CD14-positive monocyte (primary cell): ENCODE data around the gene HUWE1. TPM values are rescaled to one million over a fixed set of nuclear protein-coding genes. Genes with fewer than 3 reads are reported as not detected.

Source experiments
- DNase-seq, 3 donors: peaks; one replicate each; pipeline ENCODE4 v3.0.0-alpha.2; 2011 to 2022
- H2AFZ ChIP-seq: 2 replicates; pipeline ENCODE4 v1.6.0; 2012; ENCODE audit warnings: mild to moderate bottlenecking, low read depth, low read length, inconsistent platforms; ENCODE audit not compliant: insufficient read depth, poor library complexity, severe bottlenecking
- H3K27ac ChIP-seq, 2 donors: 1 replicate in 1 of 2; 2 replicates in 1 of 2; pipeline ENCODE4 v1.5.1; 2012 to 2013; ENCODE audit warnings: low read length in 2 of 2, control low read depth in 1 of 2, inconsistent platforms in 1 of 2, low read depth in 1 of 2, mild to moderate bottlenecking in 1 of 2
- H3K27me3 ChIP-seq, 2 donors: one replicate each; pipeline versions ENCODE4 v1.6.0 to v1.6.1; 2011 to 2013; ENCODE audit warnings: low read length in 2 of 2; ENCODE audit not compliant: control insufficient read depth in 2 of 2, insufficient read depth in 2 of 2
- H3K36me3 ChIP-seq, 2 donors: replicated peaks in 1 of 2; 1 replicate in 1 of 2; 2 replicates in 1 of 2; pipeline versions ENCODE4 v1.5.1 to v1.6.1; 2012 to 2013; ENCODE audit warnings: low read length in 2 of 2, control low read depth in 1 of 2, inconsistent platforms in 1 of 2, mild to moderate bottlenecking in 1 of 2; ENCODE audit not compliant: insufficient read depth in 2 of 2, control insufficient read depth in 1 of 2
- H3K4me1 ChIP-seq, 2 donors: 1 replicate in 1 of 2; 2 replicates in 1 of 2; pipeline versions ENCODE4 v1.5.1 to v1.6.1; 2012 to 2013; ENCODE audit warnings: low read length in 2 of 2, control low read depth in 1 of 2, inconsistent platforms in 1 of 2, mild to moderate bottlenecking in 1 of 2, moderate library complexity in 1 of 2; ENCODE audit not compliant: insufficient read depth in 2 of 2, control insufficient read depth in 1 of 2
- H3K4me2 ChIP-seq: replicated peaks from 2 replicates; pipeline ENCODE3; 2012; ENCODE audit warnings: low read length, moderate library complexity, mild to moderate bottlenecking; ENCODE audit not compliant: poor library complexity, severe bottlenecking; ENCODE audit errors: extremely low read depth
- H3K4me3 ChIP-seq, 3 experiments: fragments of 200-600 bp in 1 of 3; sonication (generic) in 1 of 3; replicated peaks in 1 of 3; 1 replicate in 2 of 3; 2 replicates in 1 of 3; pipeline ENCODE4 v1.5.1; 2011 to 2013; ENCODE audit warnings: low read length in 3 of 3, mild to moderate bottlenecking in 3 of 3, control low read depth in 2 of 3, low read depth in 2 of 3, inconsistent platforms in 1 of 3, moderate library complexity in 1 of 3
- H3K79me2 ChIP-seq: 2 replicates; pipeline ENCODE4 v1.6.0; 2012; ENCODE audit warnings: mild to moderate bottlenecking, control low read depth, inconsistent platforms, low read length, moderate library complexity; ENCODE audit not compliant: insufficient read depth
- H3K9ac ChIP-seq: 2 replicates; pipeline ENCODE4 v1.6.0; 2017; ENCODE audit warnings: low read length, mild to moderate bottlenecking; ENCODE audit not compliant: insufficient read depth, poor library complexity, severe bottlenecking
- H3K9me3 ChIP-seq, 2 donors: replicated peaks in 1 of 2; 1 replicate in 1 of 2; 2 replicates in 1 of 2; pipeline versions ENCODE4 v1.5.1 to v1.6.1; 2012 to 2013; ENCODE audit warnings: low read length in 2 of 2, control low read depth in 1 of 2; ENCODE audit not compliant: control insufficient read depth in 1 of 2, insufficient read depth in 1 of 2
- H4K20me1 ChIP-seq: 2 replicates; pipeline ENCODE4 v1.6.0; 2012; ENCODE audit warnings: mild to moderate bottlenecking, low read length, control low read depth, moderate library complexity; ENCODE audit not compliant: insufficient read depth
- H3K27ac Mint-ChIP-seq, 7 donors: one replicate each; pipeline ENCODE4 v1.8.0; 2020; ENCODE audit warnings: mild to moderate bottlenecking in 7 of 7, mixed read lengths in 7 of 7, moderate library complexity in 6 of 7, inconsistent platforms in 2 of 7
- H3K27me3 Mint-ChIP-seq, 3 donors: one replicate each; pipeline ENCODE4 v1.8.0; 2021 to 2022; ENCODE audit warnings: low read depth in 3 of 3, mild to moderate bottlenecking in 3 of 3, mixed read lengths in 3 of 3, moderate library complexity in 3 of 3, inconsistent platforms in 1 of 3
- H3K36me3 Mint-ChIP-seq, 2 donors: one replicate each; pipeline ENCODE4 v1.8.0; 2020; ENCODE audit warnings: mixed read lengths in 2 of 2, inconsistent platforms in 1 of 2, mild to moderate bottlenecking in 1 of 2
- H3K4me1 Mint-ChIP-seq: one replicate; pipeline ENCODE4 v1.8.0; 2020; ENCODE audit warnings: mild to moderate bottlenecking, mixed read lengths
- H3K4me3 Mint-ChIP-seq, 2 donors: one replicate each; pipeline ENCODE4 v1.8.0; 2020; ENCODE audit warnings: mild to moderate bottlenecking in 2 of 2, mixed read lengths in 2 of 2, moderate library complexity in 1 of 2
- H3K9me3 Mint-ChIP-seq, 7 donors: one replicate each; pipeline ENCODE4 v1.8.0; 2020 to 2022; ENCODE audit warnings: mixed read lengths in 7 of 7, mild to moderate bottlenecking in 6 of 7, moderate library complexity in 6 of 7, inconsistent platforms in 2 of 7
- CTCF ChIP-seq: fragments of 200-600 bp; IDR thresholded peaks from one replicate; pipeline ENCODE4 v1.8.0; 2022; ENCODE audit warnings: antibody characterized with exemption, mild to moderate bottlenecking
- WGBS: methylation state at CpG from one replicate; pipeline ENCODE4 v1.1.5; 2013; ENCODE audit warnings: missing lambda C conversion rate; ENCODE audit not compliant: insufficient coverage; 5-methylcytosine and 5-hydroxymethylcytosine counted together
- intact Hi-C, 2 donors: fragments of 100-400 bp; cut with micrococcal nuclease; formaldehyde crosslinking; loops; one replicate each; pipeline versions ENCODE4 v1.15.0 to v1.15.1; 2023
- polyA plus RNA-seq, 3 donors: library from polyadenylated mRNA; depleted of rRNA in 1 of 3; unstranded in 2 of 3; stranded (reverse) in 1 of 3; fragments of 300-500 nt in 2 of 3; fragments of >200 nt in 1 of 3; fragmentation: Illumina TruSeq in 2 of 3; gene quantifications; 1 replicate in 2 of 3; 2 replicates in 1 of 3; pipeline ENCODE4 v1.2.3, GENCODE V29; 2012 to 2021

Gene HUWE1
- polyA plus RNA-seq, 3 donors, result 1.8 to 31.1 (median 4.3) TPM

DNA sequence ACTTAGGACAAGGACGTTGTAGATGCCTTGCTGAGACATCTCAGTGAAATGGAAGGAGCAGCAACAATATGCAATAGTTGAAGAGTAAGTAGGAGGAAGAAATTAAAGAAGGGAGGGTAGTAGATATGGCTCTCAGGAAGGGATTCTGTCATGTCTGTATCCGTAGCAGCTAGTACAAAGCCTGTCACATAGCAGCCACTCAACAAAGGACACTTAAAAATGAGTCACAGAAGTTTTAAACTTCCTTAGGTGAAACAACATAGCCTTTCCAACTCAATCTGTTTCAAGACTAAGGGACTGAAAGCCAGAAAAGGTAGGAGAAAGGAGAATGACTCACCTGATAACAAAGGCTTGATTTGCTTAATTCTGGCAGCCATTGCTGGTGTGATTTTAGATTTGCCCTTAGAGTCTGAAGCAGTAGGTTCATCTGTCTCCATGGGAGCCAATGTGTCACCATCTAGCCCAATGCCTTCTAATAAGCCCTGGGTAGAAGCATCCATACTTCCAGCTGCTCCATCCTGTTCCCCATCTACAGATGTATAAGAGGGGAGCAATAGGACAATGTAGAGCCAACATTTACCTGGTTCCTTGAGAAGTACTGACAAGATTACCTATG lies 86.6 kb downstream of the HUWE1 start:
- peaks cover 3% of the 10 kb centered on the region for H4K20me1 ChIP-seq
- intact Hi-C loops, result loop anchor here in 1 of 2 donors (10.0 kb wide), 1 partner anchor 45 kb away; no protein-coding TSS in a partner anchor
- H3K36me3 ChIP-seq, result peaks cover 63 to 71% of the 10 kb centered on the region in 2 donors
- no peak overlapping the region for H3K4me2 ChIP-seq
- H2AFZ ChIP-seq, result no peak overlapping the region
- no peak for TF ChIP-seq CTCF
- H3K4me3 Mint-ChIP-seq, result no peak overlapping the region
- H3K79me2 ChIP-seq, result no peaks in the 10 kb centered on the region
- H3K27me3 ChIP-seq, result peaks cover 0 to 5% of the 10 kb centered on the region in 2 donors
- H3K36me3 Mint-ChIP-seq, result peaks cover 39 to 55% of the 10 kb centered on the region in 2 donors
- H3K4me1 Mint-ChIP-seq, result peaks cover 8% of the 10 kb centered on the region
- H3K27ac Mint-ChIP-seq, result no peak overlapping the region
- DNase-seq, result no peak
- H3K4me1 ChIP-seq, result peaks cover 6 to 7% of the 10 kb centered on the region in 2 donors
- no peak overlapping the region for H3K27ac ChIP-seq
- H3K9ac ChIP-seq, result no peak overlapping the region
- peaks cover 0 to 11% (median 0%) of the 10 kb centered on the region in 3 donors for H3K27me3 Mint-ChIP-seq
- H3K4me3 ChIP-seq, result no peak overlapping the region
- peaks cover 0 to 2% (median 0%) of the 10 kb centered on the region in 7 donors for H3K9me3 Mint-ChIP-seq
- no peaks in the 10 kb centered on the region for H3K9me3 ChIP-seq
- 100% methylated on average over 1 of the region's 2 CpGs for WGBS

- intact Hi-C loops, result no loop called here
Measured at GRCh38 chrX:53598169-53598568, 88.3 kb downstream of the HUWE1 start.

More at GRCh38 chrX:53598169-53598568, 88.3 kb downstream of the HUWE1 start:
- Mint-ChIP-seq H3K4me1 (peaks cover 10% of the 10 kb centered on the region), H3K36me3 (peaks cover 32 to 59% of the 10 kb centered on the region in 2 donors), H3K9me3 (peaks cover 0 to 1% (median 0%) of the 10 kb centered on the region in 7 donors), H3K27me3 (peaks cover 0 to 10% (median 0%) of the 10 kb centered on the region in 3 donors), H3K4me3 (no peak overlapping the region), H3K27ac (no peak overlapping the region)
- no peak overlapping the region for H3K27ac ChIP-seq
- H2AFZ ChIP-seq, result no peak overlapping the region
- no peak overlapping the region for H3K4me3 ChIP-seq
- H3K4me1 ChIP-seq, result peaks cover 15 to 17% of the 10 kb centered on the region in 2 donors
- no peak overlapping the region for H3K4me2 ChIP-seq
- no peaks in the 10 kb centered on the region for H3K79me2 ChIP-seq
- H3K36me3 ChIP-seq, result peaks cover 51 to 71% of the 10 kb centered on the region in 2 donors
- H3K9ac ChIP-seq, result no peak overlapping the region
- WGBS, result no CpG with 5 or more reads among the region's 2 CpGs
- H3K27me3 ChIP-seq, result peaks cover 0 to 6% of the 10 kb centered on the region in 2 donors
- no peak for TF ChIP-seq CTCF
- DNase-seq, result no peak
- H3K9me3 ChIP-seq, result no peaks in the 10 kb centered on the region
- peaks cover 8% of the 10 kb centered on the region for H4K20me1 ChIP-seq
